Astrocyte (in vitro differentiated cells and primary cell): ENCODE measurements around the gene AGL. TPM values are rescaled to one million over a fixed set of nuclear protein-coding genes. Genes with fewer than 3 reads are reported as not detected.
A peak's percentile ranks its signal among the peaks of the same experiment; 100 is the strongest.

Experiments used
- DNase-seq: peaks from one replicate; pipeline ENCODE4 v3.0.0-alpha.2; 2010; ENCODE audit warnings: low read depth
- FAIRE-seq: peaks from 2 replicates; lab custom pipeline; 2011; peaks lifted over from hg19 to GRCh38; lab: Jason Lieb, UNC
- H2AFZ ChIP-seq: 2 replicates; pipeline ENCODE4 v1.6.0; 2012; ENCODE audit warnings: low read depth, low read length, inconsistent platforms
- H3K27ac ChIP-seq: 2 replicates; pipeline ENCODE4 v1.5.1; 2011; ENCODE audit warnings: low read depth, low read length, inconsistent platforms
- H3K27me3 ChIP-seq: 2 replicates; pipeline ENCODE4 v1.6.0; 2011; ENCODE audit warnings: low read length, inconsistent platforms; ENCODE audit not compliant: insufficient read depth
- H3K36me3 ChIP-seq: 2 replicates; pipeline ENCODE4 v1.5.1; 2011; ENCODE audit warnings: low read length, inconsistent platforms; ENCODE audit not compliant: insufficient read depth
- H3K4me1 ChIP-seq: 2 replicates; pipeline ENCODE4 v1.5.1; 2011; ENCODE audit warnings: low read length, inconsistent platforms; ENCODE audit not compliant: insufficient read depth
- H3K4me2 ChIP-seq: 2 replicates; pipeline ENCODE4 v1.6.0; 2012; ENCODE audit warnings: low read length, inconsistent platforms
- H3K4me3 ChIP-seq: 2 replicates; pipeline ENCODE4 v1.5.1; 2011; ENCODE audit warnings: low read depth, mild to moderate bottlenecking, low read length, inconsistent platforms; ENCODE audit not compliant: insufficient read depth
- H3K79me2 ChIP-seq: 2 replicates; pipeline ENCODE4 v1.6.0; 2012; ENCODE audit warnings: mild to moderate bottlenecking, low read length, inconsistent platforms; ENCODE audit not compliant: insufficient read depth
- H3K9ac ChIP-seq: 2 replicates; pipeline ENCODE4 v1.6.0; 2012; ENCODE audit warnings: mild to moderate bottlenecking, low read length, inconsistent platforms
- H3K9me3 ChIP-seq: 2 replicates; pipeline ENCODE4 v1.5.1; 2012; ENCODE audit warnings: low read depth, mild to moderate bottlenecking, low read length, inconsistent platforms; ENCODE audit not compliant: insufficient read depth
- H4K20me1 ChIP-seq: 2 replicates; pipeline ENCODE4 v1.6.0; 2012; ENCODE audit warnings: low read length, inconsistent platforms; ENCODE audit not compliant: insufficient read depth
- H3K27ac Mint-ChIP-seq: one replicate; pipeline ENCODE4 v1.8.0; 2021; ENCODE audit warnings: mild to moderate bottlenecking, mixed read lengths; ENCODE audit not compliant: unreplicated experiment
- H3K27me3 Mint-ChIP-seq: one replicate; pipeline ENCODE4 v1.8.0; 2021; ENCODE audit warnings: low read depth, mixed read lengths; ENCODE audit not compliant: unreplicated experiment
- H3K36me3 Mint-ChIP-seq: one replicate; pipeline ENCODE4 v1.8.0; 2021; ENCODE audit warnings: low read depth, mixed read lengths; ENCODE audit not compliant: unreplicated experiment
- H3K4me1 Mint-ChIP-seq: one replicate; pipeline ENCODE4 v1.8.0; 2021; ENCODE audit warnings: low read depth, mixed read lengths; ENCODE audit not compliant: unreplicated experiment
- H3K4me3 Mint-ChIP-seq: one replicate; pipeline ENCODE4 v1.8.0; 2021; ENCODE audit warnings: mild to moderate bottlenecking, moderate library complexity, mixed read lengths; ENCODE audit not compliant: unreplicated experiment
- H3K9me3 Mint-ChIP-seq: one replicate; pipeline ENCODE4 v1.8.0; 2021; ENCODE audit warnings: mild to moderate bottlenecking, mixed read lengths; ENCODE audit not compliant: unreplicated experiment
- EZH2 ChIP-seq: IDR thresholded peaks from 2 replicates; pipeline ENCODE4 v1.6.1; 2012; ENCODE audit warnings: mild to moderate bottlenecking, low read length, inconsistent platforms; ENCODE audit not compliant: insufficient read depth
- total RNA-seq: library from RNA; stranded (reverse); gene quantifications from 2 replicates; pipeline ENCODE4 v1.2.1, GENCODE V29; 2021
- TF ChIP-seq, protein P1 (sequence below): IDR thresholded peaks from 2 replicates; pipeline ENCODE4 v1.5.1; 2011; ENCODE audit warnings: low read depth, mild to moderate bottlenecking, inconsistent platforms, low read length, moderate library complexity; ENCODE audit not compliant: insufficient read depth

Gene AGL
- total RNA-seq, 1 donor from 2014 or later, result 11.7 TPM

DNA sequence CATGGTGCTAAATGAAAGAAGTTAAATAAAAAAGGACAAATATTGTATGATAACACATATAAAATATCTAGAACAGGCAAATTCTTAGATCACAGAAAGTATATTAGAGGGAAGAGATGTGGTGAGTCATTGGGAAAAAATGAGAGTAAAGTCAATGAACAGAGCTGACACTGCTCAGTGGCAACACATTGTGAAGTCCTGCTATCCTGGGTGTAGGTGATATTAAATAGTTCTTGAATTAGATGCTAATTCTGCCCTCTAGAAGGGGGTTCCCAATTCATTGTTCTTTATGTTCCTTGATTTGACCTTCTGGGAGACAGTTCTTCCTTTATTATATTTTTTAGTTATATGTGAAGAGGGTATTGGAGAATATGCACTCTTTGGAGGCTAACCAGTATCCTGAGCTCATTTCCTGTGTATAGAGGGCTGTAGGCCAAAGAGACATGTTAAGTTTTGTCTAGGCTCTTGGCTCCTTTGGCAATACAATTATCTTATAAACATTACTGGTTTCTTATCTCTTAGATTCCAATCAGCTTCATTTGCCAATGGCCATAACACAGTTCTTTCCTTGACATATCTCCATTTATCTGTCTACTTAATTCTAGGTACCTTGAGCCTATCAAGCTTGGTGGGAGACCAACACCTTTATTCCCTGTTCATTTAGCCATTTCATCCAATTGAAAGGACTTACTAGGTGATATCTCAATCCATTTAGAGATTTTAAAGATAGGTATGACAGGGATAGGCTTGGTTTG is 113.1 kb downstream of the AGL start:
- Histone ChIP-seq H3K9ac (no peak overlapping the region), H3K27ac (no peak overlapping the region), H3K9me3 (no peaks in the 10 kb centered on the region), H3K79me2 (no peaks in the 10 kb centered on the region), H3K4me2 (peak overlapping the region; percentile 15), H3K27me3 (no peaks in the 10 kb centered on the region), H2AFZ (no peak overlapping the region), H3K4me3 (no peak overlapping the region), H4K20me1 (no peaks in the 10 kb centered on the region), H3K36me3 (no peaks in the 10 kb centered on the region), H3K4me1 (no peaks in the 10 kb centered on the region)
- no peak for FAIRE-seq
- no peak overlapping the region for H3K4me3 Mint-ChIP-seq
- TF ChIP-seq EZH2, result no peak
- TF ChIP-seq, protein P1, sequence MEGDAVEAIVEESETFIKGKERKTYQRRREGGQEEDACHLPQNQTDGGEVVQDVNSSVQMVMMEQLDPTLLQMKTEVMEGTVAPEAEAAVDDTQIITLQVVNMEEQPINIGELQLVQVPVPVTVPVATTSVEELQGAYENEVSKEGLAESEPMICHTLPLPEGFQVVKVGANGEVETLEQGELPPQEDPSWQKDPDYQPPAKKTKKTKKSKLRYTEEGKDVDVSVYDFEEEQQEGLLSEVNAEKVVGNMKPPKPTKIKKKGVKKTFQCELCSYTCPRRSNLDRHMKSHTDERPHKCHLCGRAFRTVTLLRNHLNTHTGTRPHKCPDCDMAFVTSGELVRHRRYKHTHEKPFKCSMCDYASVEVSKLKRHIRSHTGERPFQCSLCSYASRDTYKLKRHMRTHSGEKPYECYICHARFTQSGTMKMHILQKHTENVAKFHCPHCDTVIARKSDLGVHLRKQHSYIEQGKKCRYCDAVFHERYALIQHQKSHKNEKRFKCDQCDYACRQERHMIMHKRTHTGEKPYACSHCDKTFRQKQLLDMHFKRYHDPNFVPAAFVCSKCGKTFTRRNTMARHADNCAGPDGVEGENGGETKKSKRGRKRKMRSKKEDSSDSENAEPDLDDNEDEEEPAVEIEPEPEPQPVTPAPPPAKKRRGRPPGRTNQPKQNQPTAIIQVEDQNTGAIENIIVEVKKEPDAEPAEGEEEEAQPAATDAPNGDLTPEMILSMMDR, result no peak
- H3K27ac Mint-ChIP-seq, result peak overlapping the region; percentile 12
- peaks cover 6% of the 10 kb centered on the region for H3K4me1 Mint-ChIP-seq
- H3K36me3 Mint-ChIP-seq, result no peaks in the 10 kb centered on the region
- H3K9me3 Mint-ChIP-seq, result no peaks in the 10 kb centered on the region
- no peaks in the 10 kb centered on the region for H3K27me3 Mint-ChIP-seq
- DNase-seq, result peak; percentile 59

- no peaks in the 10 kb centered on the region for H3K36me3 Mint-ChIP-seq
Measured at GRCh38 chr1:99964806-99965205, 114.6 kb downstream of the AGL start.

More at GRCh38 chr1:99964806-99965205, 114.6 kb downstream of the AGL start:
- no peak overlapping the region for H3K27ac ChIP-seq
- Mint-ChIP-seq H3K27ac (no peak overlapping the region), H3K4me3 (no peak overlapping the region), H3K9me3 (no peaks in the 10 kb centered on the region), H3K4me1 (peaks cover 6% of the 10 kb centered on the region), H3K27me3 (no peaks in the 10 kb centered on the region)
- H2AFZ ChIP-seq, result no peak overlapping the region
- no peaks in the 10 kb centered on the region for H3K9me3 ChIP-seq
- no peaks in the 10 kb centered on the region for H3K79me2 ChIP-seq
- no peaks in the 10 kb centered on the region for H3K36me3 ChIP-seq
- no peak overlapping the region for H3K4me2 ChIP-seq
- DNase-seq, result no peak
- H3K4me1 ChIP-seq, result no peaks in the 10 kb centered on the region
- TF ChIP-seq EZH2, result no peak
- TF ChIP-seq, protein P1, result no peak
- no peak overlapping the region for H3K9ac ChIP-seq
- no peaks in the 10 kb centered on the region for H3K27me3 ChIP-seq
- H4K20me1 ChIP-seq, result no peaks in the 10 kb centered on the region
- FAIRE-seq, result no peak
- no peak overlapping the region for H3K4me3 ChIP-seq
